Measurements from ENCODE around the gene FLNA. TPM values are rescaled to one million over a fixed set of nuclear protein-coding genes. Genes with fewer than 3 reads are reported as not detected.

Gene FLNA
- total and polyA plus RNA-seq, 2 of the 13 experiments (the other 11 are each of a cell fraction or from before 2014, with no cell fraction given) = 83.4 to 174 TPM

DNA sequence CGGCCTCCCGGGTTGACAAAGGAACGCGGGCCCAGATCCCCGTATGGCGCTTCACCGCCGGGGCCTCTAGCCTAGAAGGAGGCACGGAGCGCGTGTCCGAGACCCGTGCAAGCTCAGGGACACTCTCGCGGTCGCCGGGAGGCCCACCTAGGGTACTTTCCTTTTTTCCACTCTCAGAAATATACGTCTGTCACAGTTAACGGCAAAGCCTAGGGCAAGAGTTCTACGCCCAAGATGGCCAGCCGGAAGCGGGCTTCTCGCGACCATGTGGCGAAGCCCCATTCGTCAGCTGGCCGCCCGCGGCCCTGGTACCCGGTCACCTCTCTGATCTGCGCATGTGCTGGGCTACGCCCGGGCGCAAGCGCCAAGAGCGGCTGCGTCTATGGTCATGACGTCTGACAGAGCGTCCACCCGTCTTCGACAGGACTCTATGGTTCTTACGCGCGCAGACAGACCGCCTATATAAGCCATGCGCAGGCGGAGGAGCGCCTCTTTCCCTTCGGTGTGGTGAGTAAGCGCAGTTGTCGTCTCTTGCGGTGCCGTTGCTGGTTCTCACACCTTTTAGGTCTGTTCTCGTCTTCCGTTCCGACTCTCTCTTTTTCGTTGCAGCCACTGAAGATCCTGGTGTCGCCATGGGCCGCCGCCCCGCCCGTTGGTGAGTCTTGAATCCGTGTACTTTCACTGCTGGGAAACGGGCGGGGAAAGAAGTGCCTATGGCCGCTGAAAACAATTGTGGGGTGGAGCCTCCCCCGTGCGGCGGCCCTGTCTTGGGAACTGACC, 23.6 kb upstream of the FLNA start, which contains the start of gene RPL10 (continued):
- TF ChIP-seq PRDM15 (CRISPR knock-in tag; IDR thresholded peaks at IDR 0.05) (0 out of 2 replicates have a peak, but pooled peaks have one; percentile 25), SP2 (CRISPR knock-in tag; IDR thresholded peaks at IDR 0.05) (no peak; the same call in 1 of the 2 replicates), ADNP (CRISPR knock-in tag; IDR thresholded peaks at IDR 0.05) (no peak), SMC3 (IDR thresholded peaks at IDR 0.05; ENCODE audit: low read length) (no peak), SATB2 (CRISPR knock-in tag; IDR thresholded peaks at IDR 0.05) (0 out of 2 replicates have a peak, but pooled peaks have one; percentile 19), ZBTB42 (CRISPR knock-in tag; IDR thresholded peaks at IDR 0.05) (no peak; the same call in 1 of the 2 replicates), ISX (CRISPR knock-in tag; conservative IDR thresholded peaks at IDR 0.05) (no peak), PPARG (CRISPR knock-in tag; conservative IDR thresholded peaks at IDR 0.05) (no peak), ZNF350 (CRISPR knock-in tag; IDR thresholded peaks at IDR 0.05; ENCODE audit: borderline replicate concordance, low read depth) (no peak), HNF4A (CRISPR knock-in tag; IDR thresholded peaks at IDR 0.05) (no peak), KLF9 (CRISPR knock-in tag; IDR thresholded peaks at IDR 0.05; ENCODE audit: low read depth) (peak; percentile 60; the same call in 1 of the 2 replicates), HNRNPH1 (optimal IDR thresholded peaks at IDR 0.05; ENCODE audit: low read depth, low read length) (no peak), NCOA1 (CRISPR knock-in tag; IDR thresholded peaks at IDR 0.05) (no peak), ZNF20 (CRISPR knock-in tag; IDR thresholded peaks at IDR 0.05) (no peak), ATF7-NPFF (CRISPR knock-in tag; IDR thresholded peaks at IDR 0.05; ENCODE audit: low read depth) (no peak), RNF2 (conservative IDR thresholded peaks at IDR 0.05; ENCODE audit: low read depth) (0 out of 2 replicates have a peak, but pooled peaks have one; percentile 55), BRD4 (CRISPR knock-in tag; IDR thresholded peaks at IDR 0.05) (no peak; the same call in 1 of the 2 replicates), FOXA3 (CRISPR knock-in tag; IDR thresholded peaks at IDR 0.05) (no peak)
- TF ChIP-seq, protein P1, sequence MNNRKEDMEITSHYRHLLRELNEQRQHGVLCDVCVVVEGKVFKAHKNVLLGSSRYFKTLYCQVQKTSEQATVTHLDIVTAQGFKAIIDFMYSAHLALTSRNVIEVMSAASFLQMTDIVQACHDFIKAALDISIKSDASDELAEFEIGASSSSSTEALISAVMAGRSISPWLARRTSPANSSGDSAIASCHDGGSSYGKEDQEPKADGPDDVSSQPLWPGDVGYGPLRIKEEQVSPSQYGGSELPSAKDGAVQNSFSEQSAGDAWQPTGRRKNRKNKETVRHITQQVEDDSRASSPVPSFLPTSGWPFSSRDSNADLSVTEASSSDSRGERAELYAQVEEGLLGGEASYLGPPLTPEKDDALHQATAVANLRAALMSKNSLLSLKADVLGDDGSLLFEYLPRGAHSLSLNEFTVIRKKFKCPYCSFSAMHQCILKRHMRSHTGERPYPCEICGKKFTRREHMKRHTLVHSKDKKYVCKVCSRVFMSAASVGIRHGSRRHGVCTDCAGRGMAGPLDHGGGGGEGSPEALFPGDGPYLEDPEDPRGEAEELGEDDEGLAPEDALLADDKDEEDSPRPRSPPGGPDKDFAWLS (CRISPR knock-in tag; IDR thresholded peaks at IDR 0.05; ENCODE audit: borderline replicate concordance) = no peak
- TF ChIP-seq, protein P2, sequence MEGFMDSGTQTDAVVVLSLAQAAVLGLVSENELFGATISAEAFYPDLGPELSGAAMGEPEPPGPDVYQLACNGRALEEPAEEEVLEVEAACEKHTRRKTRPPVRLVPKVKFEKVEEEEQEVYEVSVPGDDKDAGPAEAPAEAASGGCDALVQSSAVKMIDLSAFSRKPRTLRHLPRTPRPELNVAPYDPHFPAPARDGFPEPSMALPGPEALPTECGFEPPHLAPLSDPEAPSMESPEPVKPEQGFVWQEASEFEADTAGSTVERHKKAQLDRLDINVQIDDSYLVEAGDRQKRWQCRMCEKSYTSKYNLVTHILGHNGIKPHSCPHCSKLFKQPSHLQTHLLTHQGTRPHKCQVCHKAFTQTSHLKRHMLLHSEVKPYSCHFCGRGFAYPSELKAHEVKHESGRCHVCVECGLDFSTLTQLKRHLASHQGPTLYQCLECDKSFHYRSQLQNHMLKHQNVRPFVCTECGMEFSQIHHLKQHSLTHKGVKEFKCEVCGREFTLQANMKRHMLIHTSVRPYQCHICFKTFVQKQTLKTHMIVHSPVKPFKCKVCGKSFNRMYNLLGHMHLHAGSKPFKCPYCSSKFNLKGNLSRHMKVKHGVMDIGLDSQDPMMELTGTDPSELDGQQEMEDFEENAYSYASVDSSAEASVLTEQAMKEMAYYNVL (CRISPR knock-in tag; IDR thresholded peaks at IDR 0.05; ENCODE audit: borderline replicate concordance) = no peak
- TF ChIP-seq, protein P3, sequence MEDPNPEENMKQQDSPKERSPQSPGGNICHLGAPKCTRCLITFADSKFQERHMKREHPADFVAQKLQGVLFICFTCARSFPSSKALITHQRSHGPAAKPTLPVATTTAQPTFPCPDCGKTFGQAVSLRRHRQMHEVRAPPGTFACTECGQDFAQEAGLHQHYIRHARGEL (CRISPR knock-in tag; IDR thresholded peaks at IDR 0.05) = no peak
- TF ChIP-seq, protein P4, sequence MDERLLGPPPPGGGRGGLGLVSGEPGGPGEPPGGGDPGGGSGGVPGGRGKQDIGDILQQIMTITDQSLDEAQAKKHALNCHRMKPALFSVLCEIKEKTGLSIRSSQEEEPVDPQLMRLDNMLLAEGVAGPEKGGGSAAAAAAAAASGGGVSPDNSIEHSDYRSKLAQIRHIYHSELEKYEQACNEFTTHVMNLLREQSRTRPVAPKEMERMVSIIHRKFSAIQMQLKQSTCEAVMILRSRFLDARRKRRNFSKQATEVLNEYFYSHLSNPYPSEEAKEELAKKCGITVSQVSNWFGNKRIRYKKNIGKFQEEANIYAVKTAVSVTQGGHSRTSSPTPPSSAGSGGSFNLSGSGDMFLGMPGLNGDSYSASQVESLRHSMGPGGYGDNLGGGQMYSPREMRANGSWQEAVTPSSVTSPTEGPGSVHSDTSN (CRISPR knock-in tag; IDR thresholded peaks at IDR 0.05) = no peak

Measured in HepG2 (cell line).